Lower lobe of right lung (tissue), 2 donors: ENCODE data around the gene GCN1. TPM values are rescaled to one million over a fixed set of nuclear protein-coding genes. Genes with fewer than 3 reads are reported as not detected.

Experiments
- ATAC-seq, 2 donors: fragments of 200-7000 bp; cut with Tn5 transposase; one replicate each; pipeline ENCODE4 v1.9.1; 2020 to 2022; ENCODE audit warnings: mild to moderate bottlenecking in 2 of 2, moderate library complexity in 2 of 2
- DNase-seq: peaks from one replicate; pipeline ENCODE4 v3.0.0-alpha.2; 2020
- H3K27ac ChIP-seq: fragments of 200-600 bp; one replicate; pipeline ENCODE4 v1.8.0; 2022
- H3K27me3 ChIP-seq: fragments of 200-600 bp; one replicate; pipeline ENCODE4 v1.8.0; 2022; ENCODE audit warnings: low read depth
- H3K36me3 ChIP-seq: fragments of 200-600 bp; one replicate; pipeline ENCODE4 v1.8.0; 2022; ENCODE audit warnings: mild to moderate bottlenecking
- H3K4me1 ChIP-seq: fragments of 200-600 bp; one replicate; pipeline ENCODE4 v1.8.0; 2022
- H3K4me3 ChIP-seq: fragments of 200-600 bp; one replicate; pipeline ENCODE4 v1.8.0; 2022; ENCODE audit warnings: mild to moderate bottlenecking
- H3K9me3 ChIP-seq: fragments of 200-600 bp; one replicate; pipeline ENCODE4 v1.8.0; 2022
- intact Hi-C: fragments of 100-400 bp; cut with DNase I; formaldehyde crosslinking; loops from one replicate; pipeline ENCODE4 v1.11.0; 2022
- microRNA-seq: library from miRNA; unstranded; fragments of <30 nt; microRNA quantifications from one replicate; pipeline ENCODE4 v1.2.0, GENCODE V29; 2020; ENCODE audit warnings: borderline number of aligned reads
- total RNA-seq: library from RNA; stranded (reverse); fragmentation: NEBNext Ultra II Directional; extraction: Animal tissue kit (Norgen Biotek cat#: 25700); gene quantifications from one replicate; pipeline ENCODE4 v1.2.1, GENCODE V29; 2021
- TF ChIP-seq, protein P1 (sequence below): fragments of 200-600 bp; IDR thresholded peaks from one replicate; pipeline ENCODE4 v1.8.0; 2022; ENCODE audit warnings: antibody characterized with exemption, mild to moderate bottlenecking
- donor health status: DM: no; HTN: yes; CAD: no; lungs with severe emphysema.

Gene GCN1
- total RNA-seq, 1 donor from 2014 or later: 73.6 TPM

GRCh38 chr12:120077260-120077659 is 117.3 kb downstream of the GCN1 start:
- TF ChIP-seq, protein P1, sequence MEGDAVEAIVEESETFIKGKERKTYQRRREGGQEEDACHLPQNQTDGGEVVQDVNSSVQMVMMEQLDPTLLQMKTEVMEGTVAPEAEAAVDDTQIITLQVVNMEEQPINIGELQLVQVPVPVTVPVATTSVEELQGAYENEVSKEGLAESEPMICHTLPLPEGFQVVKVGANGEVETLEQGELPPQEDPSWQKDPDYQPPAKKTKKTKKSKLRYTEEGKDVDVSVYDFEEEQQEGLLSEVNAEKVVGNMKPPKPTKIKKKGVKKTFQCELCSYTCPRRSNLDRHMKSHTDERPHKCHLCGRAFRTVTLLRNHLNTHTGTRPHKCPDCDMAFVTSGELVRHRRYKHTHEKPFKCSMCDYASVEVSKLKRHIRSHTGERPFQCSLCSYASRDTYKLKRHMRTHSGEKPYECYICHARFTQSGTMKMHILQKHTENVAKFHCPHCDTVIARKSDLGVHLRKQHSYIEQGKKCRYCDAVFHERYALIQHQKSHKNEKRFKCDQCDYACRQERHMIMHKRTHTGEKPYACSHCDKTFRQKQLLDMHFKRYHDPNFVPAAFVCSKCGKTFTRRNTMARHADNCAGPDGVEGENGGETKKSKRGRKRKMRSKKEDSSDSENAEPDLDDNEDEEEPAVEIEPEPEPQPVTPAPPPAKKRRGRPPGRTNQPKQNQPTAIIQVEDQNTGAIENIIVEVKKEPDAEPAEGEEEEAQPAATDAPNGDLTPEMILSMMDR: no peak
- no peak overlapping the region for H3K4me3 ChIP-seq
- no peaks in the 10 kb centered on the region for H3K36me3 ChIP-seq
- ATAC-seq (no peak), DNase-seq (no peak)
- H3K9me3 ChIP-seq: no peaks in the 10 kb centered on the region
- intact Hi-C loops: no loop called here
- H3K27me3 ChIP-seq: peaks cover 4% of the 10 kb centered on the region
- H3K27ac ChIP-seq: no peak overlapping the region
- H3K4me1 ChIP-seq: no peaks in the 10 kb centered on the region

Small RNAs within 50 kb of the gene (microRNA-seq; reads per million reads assigned to microRNA genes)
- gene MIR4498: not detected

Other genes starting within 250 kb of the GCN1 start
- 9.0 TPM for gene BICDL1, start 205.5 kb downstream of the GCN1 start, total RNA-seq
- 48.2 TPM for gene RAB35, start 78.0 kb downstream of the GCN1 start, total RNA-seq
- gene RPLP0, start 6.4 kb upstream of the GCN1 start, total RNA-seq: 1,285 TPM
- gene PXN, start 71.0 kb upstream of the GCN1 start, total RNA-seq: 105 TPM
- 15,469 TPM for gene RNU4-2, start 97.2 kb upstream of the GCN1 start, total RNA-seq
- 2,881 TPM for gene RNU4-1, start 98.5 kb upstream of the GCN1 start, total RNA-seq
- 2.1 TPM for gene SIRT4, start 107.6 kb upstream of the GCN1 start, total RNA-seq
- gene PLA2G1B, start 133.1 kb upstream of the GCN1 start, total RNA-seq: 42.2 TPM
- gene MSI1, start 174.4 kb upstream of the GCN1 start, total RNA-seq: 0.44 TPM
- 263 TPM for gene COX6A1, start 243.4 kb upstream of the GCN1 start, total RNA-seq